ENCODE measurements around the gene BFSP1.

BFSP1 gene

GRCh38 chr20:17502105-17502504 lies 29.1 kb downstream of the BFSP1 start:
- H3K4me3 ChIP-seq: no peak overlapping the region
- H3K36me3 ChIP-seq: no peaks in the 10 kb centered on the region
- TF ChIP-seq CTCF (IDR thresholded peaks at IDR 0.05): no peak
- no peak overlapping the region for H3K27ac ChIP-seq
- intact Hi-C loops (cut with DNase I; ENCODE audit: low total_unique reads): loop anchor here (5.0 to 10.0 kb wide), 3 partner anchors 395 to 493 kb away; no protein-coding TSS in a partner anchor
- no peak for DNase-seq
- H3K4me1 ChIP-seq: peaks cover 0 to 22% (median 17%) of the 10 kb centered on the region in 4 donors
- H3K9me3 ChIP-seq: no peaks in the 10 kb centered on the region
- no peaks in the 10 kb centered on the region for H3K27me3 ChIP-seq

- H3K36me3 ChIP-seq: no peaks in the 10 kb centered on the region
- no peak for DNase-seq
- no peak overlapping the region for H3K27ac ChIP-seq
- TF ChIP-seq CTCF (IDR thresholded peaks at IDR 0.05): no peak
- intact Hi-C loops (cut with DNase I; ENCODE audit: low total_unique reads): loop anchor here (5.0 to 10.0 kb wide), 3 partner anchors 396 to 493 kb away; no protein-coding TSS in a partner anchor
- H3K9me3 ChIP-seq: no peaks in the 10 kb centered on the region
- peaks cover 0 to 22% (median 17%) of the 10 kb centered on the region in 4 donors for H3K4me1 ChIP-seq
- no peaks in the 10 kb centered on the region for H3K27me3 ChIP-seq
- no peak overlapping the region for H3K4me3 ChIP-seq
These were observed 29.5 kb downstream of the BFSP1 start for GRCh38 chr20:17501701-17502100.

GRCh38 chr20:17500826-17501225 lies 30.4 kb downstream of the BFSP1 start:
- TF ChIP-seq CTCF (IDR thresholded peaks at IDR 0.05): no peak
- intact Hi-C loops (cut with DNase I; ENCODE audit: low total_unique reads): loop anchor here (5.0 to 10.0 kb wide), 3 partner anchors 396 to 494 kb away; no protein-coding TSS in a partner anchor

GRCh38 chr20:17500271-17500670 lies 30.9 kb downstream of the BFSP1 start:
- H3K36me3 ChIP-seq: no peaks in the 10 kb centered on the region
- no peaks in the 10 kb centered on the region for H3K27me3 ChIP-seq
- H3K27ac ChIP-seq: no peak overlapping the region
- H3K4me1 ChIP-seq: peaks cover 0 to 18% (median 13%) of the 10 kb centered on the region in 4 donors
- no peaks in the 10 kb centered on the region for H3K9me3 ChIP-seq
- H3K4me3 ChIP-seq: no peak overlapping the region
- intact Hi-C loops (cut with DNase I; ENCODE audit: low total_unique reads): loop anchor here (5.0 to 10.0 kb wide), 3 partner anchors 397 to 495 kb away; no protein-coding TSS in a partner anchor
- no peak for DNase-seq
- no peak for TF ChIP-seq CTCF (IDR thresholded peaks at IDR 0.05)

More at GRCh38 chr20:17500826-17501225, 30.4 kb downstream of the BFSP1 start:
- Histone ChIP-seq H3K9me3 (no peaks in the 10 kb centered on the region), H3K27ac (no peak overlapping the region), H3K4me3 (no peak overlapping the region), H3K36me3 (no peaks in the 10 kb centered on the region), H3K27me3 (no peaks in the 10 kb centered on the region), H3K4me1 (peaks cover 0 to 22% (median 17%) of the 10 kb centered on the region in 4 donors)
- DNase-seq: no peak

- no peak for DNase-seq
- H3K9me3 ChIP-seq: no peaks in the 10 kb centered on the region
- no peaks in the 10 kb centered on the region for H3K36me3 ChIP-seq
- H3K27me3 ChIP-seq: no peaks in the 10 kb centered on the region
- no peak overlapping the region for H3K4me3 ChIP-seq
- no peak overlapping the region for H3K27ac ChIP-seq
- TF ChIP-seq CTCF (IDR thresholded peaks at IDR 0.05): no peak
- peaks cover 0 to 10% (median 6%) of the 10 kb centered on the region in 4 donors for H3K4me1 ChIP-seq
- intact Hi-C loops (cut with DNase I; ENCODE audit: low total_unique reads): no loop called here
These were observed 32.1 kb downstream of the BFSP1 start for GRCh38 chr20:17499041-17499440.

GRCh38 chr20:17498641-17499040 lies 32.5 kb downstream of the BFSP1 start:
- Histone ChIP-seq H3K27me3 (no peaks in the 10 kb centered on the region), H3K36me3 (no peaks in the 10 kb centered on the region), H3K27ac (no peak overlapping the region), H3K9me3 (no peaks in the 10 kb centered on the region), H3K4me3 (no peak overlapping the region), H3K4me1 (peaks cover 0 to 10% (median 6%) of the 10 kb centered on the region in 4 donors)
- intact Hi-C loops (cut with DNase I; ENCODE audit: low total_unique reads): no loop called here
- no peak for TF ChIP-seq CTCF (IDR thresholded peaks at IDR 0.05)
- DNase-seq: no peak
